AG04449 (cell line): ENCODE data around the gene UVRAG.

Experiments
- CTCF ChIA-PET: fragments of 350-600 bp; formaldehyde crosslinking; extraction: SDS; loops from one replicate; lab custom pipeline; 2021; ENCODE audit warnings: antibody characterized with exemption; lab: Yijun Ruan, JAX
- POLR2A ChIA-PET: fragments of 400-600, 350-600 bp; formaldehyde crosslinking; extraction: SDS; loops from one replicate; lab custom pipeline; 2020; ENCODE audit warnings: antibody characterized with exemption, inconsistent platforms; lab: Yijun Ruan, JAX
- DNase-seq: peaks from one replicate; pipeline ENCODE4 v3.0.0-alpha.2; 2010; ENCODE audit warnings: low read depth, low spot score
- H3K4me3 ChIP-seq: 2 replicates; pipeline ENCODE4 v1.5.1; 2011; ENCODE audit warnings: low read depth, mild to moderate bottlenecking, control low read depth, low read length
- TF ChIP-seq, protein P1 (sequence below): IDR thresholded peaks from one replicate; pipeline ENCODE4 v1.5.1; 2011; ENCODE audit warnings: mild to moderate bottlenecking, moderate library complexity, low read length, control low read depth, inconsistent platforms; ENCODE audit not compliant: insufficient read depth; ENCODE audit errors: missing control alignments

UVRAG gene

DNA sequence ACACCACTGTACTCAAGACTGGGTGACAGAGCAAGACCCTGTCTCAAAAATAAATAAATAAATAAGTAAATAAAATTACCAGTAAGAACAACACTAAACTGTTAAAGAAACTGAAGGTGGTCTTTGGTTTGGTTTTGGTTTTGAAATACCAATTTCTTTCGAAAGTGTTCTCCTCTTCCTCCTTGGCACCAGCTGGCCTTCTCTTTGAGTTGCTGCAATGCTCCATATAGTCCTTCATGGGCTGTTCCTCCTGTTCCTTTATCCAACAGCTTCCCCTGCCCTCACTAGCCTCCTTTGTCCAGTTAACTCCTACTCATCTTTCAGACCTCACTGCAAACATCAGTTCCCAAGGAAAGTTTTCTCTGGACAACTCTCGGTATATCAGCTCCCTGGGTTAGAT lies 5.0 kb upstream of the UVRAG start:
- TF ChIP-seq, protein P1, sequence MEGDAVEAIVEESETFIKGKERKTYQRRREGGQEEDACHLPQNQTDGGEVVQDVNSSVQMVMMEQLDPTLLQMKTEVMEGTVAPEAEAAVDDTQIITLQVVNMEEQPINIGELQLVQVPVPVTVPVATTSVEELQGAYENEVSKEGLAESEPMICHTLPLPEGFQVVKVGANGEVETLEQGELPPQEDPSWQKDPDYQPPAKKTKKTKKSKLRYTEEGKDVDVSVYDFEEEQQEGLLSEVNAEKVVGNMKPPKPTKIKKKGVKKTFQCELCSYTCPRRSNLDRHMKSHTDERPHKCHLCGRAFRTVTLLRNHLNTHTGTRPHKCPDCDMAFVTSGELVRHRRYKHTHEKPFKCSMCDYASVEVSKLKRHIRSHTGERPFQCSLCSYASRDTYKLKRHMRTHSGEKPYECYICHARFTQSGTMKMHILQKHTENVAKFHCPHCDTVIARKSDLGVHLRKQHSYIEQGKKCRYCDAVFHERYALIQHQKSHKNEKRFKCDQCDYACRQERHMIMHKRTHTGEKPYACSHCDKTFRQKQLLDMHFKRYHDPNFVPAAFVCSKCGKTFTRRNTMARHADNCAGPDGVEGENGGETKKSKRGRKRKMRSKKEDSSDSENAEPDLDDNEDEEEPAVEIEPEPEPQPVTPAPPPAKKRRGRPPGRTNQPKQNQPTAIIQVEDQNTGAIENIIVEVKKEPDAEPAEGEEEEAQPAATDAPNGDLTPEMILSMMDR: no peak
- POLR2A ChIA-PET: interaction anchor here (0.7 kb wide), 1 partner anchor 10 kb away, joined by 3 read pairs; no protein-coding TSS in a partner anchor
- no peak overlapping the region for H3K4me3 ChIP-seq
- no peak for DNase-seq
- CTCF ChIA-PET: interaction anchor here (0.8 to 9.1 kb wide), 5 partner anchors 9 to 63 kb away, joined by 3 to 68 read pairs (median 4); no protein-coding TSS in a partner anchor

DNA sequence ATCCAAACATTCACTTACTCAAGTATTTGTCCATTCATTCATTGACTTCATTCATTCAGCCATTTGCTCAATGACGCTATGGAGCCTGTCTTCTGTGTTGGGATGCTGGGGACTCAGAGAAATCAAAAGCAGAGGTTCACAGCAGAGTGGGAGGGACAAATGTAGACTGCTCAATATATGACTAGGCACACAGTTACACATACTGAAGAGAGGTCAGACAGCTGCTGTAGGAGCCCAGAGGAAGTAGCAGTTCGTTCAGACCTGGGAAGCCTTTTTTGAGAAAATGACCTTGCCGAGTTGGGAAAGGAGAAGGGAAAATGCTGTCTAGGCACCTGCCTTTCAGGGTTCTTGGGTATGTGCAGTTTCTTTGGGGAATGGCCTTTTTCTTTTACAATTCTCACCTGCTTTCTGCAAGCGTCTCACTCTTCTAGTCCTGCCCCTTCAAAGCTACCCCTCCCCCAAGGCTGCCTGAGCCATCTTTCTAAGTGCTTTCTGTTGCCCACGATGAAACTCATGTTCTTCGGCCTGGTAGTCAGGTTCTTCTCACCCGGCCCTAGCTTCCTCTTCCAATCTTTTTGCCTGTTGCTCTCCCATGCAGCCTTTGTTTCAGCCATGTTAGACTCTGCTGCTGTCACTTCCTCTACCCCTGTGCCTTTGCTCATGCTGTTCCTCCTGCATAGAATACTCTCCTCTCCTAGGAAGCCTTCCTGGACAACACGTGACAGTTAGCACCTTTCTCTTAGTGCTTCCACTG lies 4.2 kb upstream of the UVRAG start:
- TF ChIP-seq, protein P1: no peak
- DNase-seq: no peak
- no peak overlapping the region for H3K4me3 ChIP-seq
- CTCF ChIA-PET: interaction anchor here (5.9 to 9.1 kb wide), 2 partner anchors 10 to 57 kb away, joined by 67 to 68 read pairs; no protein-coding TSS in a partner anchor
- POLR2A ChIA-PET: interaction anchor here (0.7 kb wide), 1 partner anchor 10 kb away, joined by 3 read pairs; no protein-coding TSS in a partner anchor

DNA sequence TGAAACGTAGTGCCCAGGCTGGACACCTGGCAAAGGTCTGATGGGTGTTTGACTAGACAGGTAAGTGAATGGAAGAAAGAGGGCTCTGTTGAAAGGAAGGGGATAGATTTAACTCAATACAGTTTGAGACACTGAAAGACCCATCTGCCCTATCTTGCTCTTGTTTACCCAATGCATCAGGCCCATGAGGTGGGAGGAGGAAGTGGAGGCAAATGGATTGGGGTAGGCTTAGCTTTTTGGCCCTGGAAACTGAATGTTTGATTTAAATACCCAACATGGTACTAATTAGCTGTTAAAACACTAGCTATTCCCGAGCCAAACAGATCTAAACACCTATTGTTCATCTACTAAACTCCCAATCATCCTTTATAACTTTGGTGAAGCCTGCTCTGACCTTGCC lies 3.5 kb upstream of the UVRAG start:
- TF ChIP-seq, protein P1: no peak
- no peak overlapping the region for H3K4me3 ChIP-seq
- CTCF ChIA-PET: interaction anchor here (5.9 to 9.1 kb wide), 2 partner anchors 11 to 56 kb away, joined by 67 to 68 read pairs; no protein-coding TSS in a partner anchor
- POLR2A ChIA-PET: no interaction called here
- no peak for DNase-seq

DNA sequence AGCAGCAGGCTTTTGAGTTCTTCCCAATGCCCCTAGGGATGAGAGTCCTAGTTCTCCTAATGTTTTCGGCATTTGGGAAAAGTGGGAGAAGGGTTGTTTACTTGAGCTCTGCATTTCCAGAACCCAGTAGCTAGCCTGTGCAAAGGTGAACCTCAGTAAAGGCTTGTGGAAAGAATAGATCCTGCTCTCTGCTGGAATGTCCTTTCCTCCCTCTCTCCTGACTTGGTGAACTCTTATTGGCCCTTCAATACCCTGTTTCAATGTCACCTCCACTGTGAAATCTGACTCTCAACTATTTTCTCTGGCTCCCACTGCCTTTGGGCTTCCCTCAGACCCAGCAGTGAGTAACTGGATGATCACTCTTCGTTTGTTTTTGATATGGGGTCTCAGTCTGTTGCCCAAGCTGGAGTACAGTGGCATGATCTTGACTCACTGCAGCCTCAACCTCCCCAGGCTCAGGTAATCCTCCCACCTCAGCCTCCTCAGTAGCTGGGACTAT lies 2.4 kb upstream of the UVRAG start:
- ChIA-PET POLR2A (no interaction called here), CTCF (interaction anchor here (0.8 to 9.1 kb wide), 3 partner anchors 12 to 55 kb away, joined by 3 to 68 read pairs (median 67); no protein-coding TSS in a partner anchor)
- TF ChIP-seq, protein P1: no peak
- DNase-seq: no peak
- no peak overlapping the region for H3K4me3 ChIP-seq

DNA sequence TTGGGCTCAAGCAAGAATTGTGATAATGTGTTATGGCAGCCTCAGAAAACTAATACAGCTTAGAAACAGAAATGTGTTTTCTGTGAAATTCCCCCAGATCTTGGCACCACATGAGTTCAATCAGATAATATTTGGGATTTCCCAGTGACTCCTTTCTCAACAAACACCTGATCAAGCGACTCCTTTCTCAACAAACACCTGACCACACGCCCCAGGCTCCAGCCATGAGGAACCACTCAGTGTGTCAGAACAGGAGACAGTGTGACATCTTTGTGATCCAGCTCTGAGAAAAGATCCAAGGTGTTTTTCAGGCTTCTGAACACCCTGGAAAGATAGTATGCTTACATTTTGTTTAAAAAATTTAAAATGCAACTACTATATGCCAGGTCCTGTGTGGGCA lies 1.9 kb upstream of the UVRAG start:
- ChIA-PET POLR2A (no interaction called here), CTCF (interaction anchor here (0.8 to 9.1 kb wide), 5 partner anchors 8 to 60 kb away, joined by 3 to 68 read pairs (median 4); no protein-coding TSS in a partner anchor)

More for the DNA sequence above, 1.9 kb upstream of the UVRAG start:
- TF ChIP-seq, protein P1: no peak
- no peak overlapping the region for H3K4me3 ChIP-seq
- no peak for DNase-seq
